ENCODE data around the gene ABCA12. TPM values are rescaled to one million over a fixed set of nuclear protein-coding genes. Genes with fewer than 3 reads are reported as not detected.
A peak's percentile ranks its signal among the peaks of the same experiment; 100 is the strongest.

ABCA12 gene
- total RNA-seq, 6 experiments from 2014 or later, result 0.05 to 0.38 (median 0.08) TPM; not detected in 1

- TF ChIP-seq CTCF (IDR thresholded peaks at IDR 0.05), result no peak
- Mint-ChIP-seq H3K4me3 (no peak overlapping the region), H3K36me3 (ENCODE audit: low read depth) (no peaks in the 10 kb centered on the region), H3K9me3 (no peaks in the 10 kb centered on the region), H3K27me3 (ENCODE audit: insufficient read depth) (peaks cover 7% of the 10 kb centered on the region; the same call in 1 of the 2 replicates), H3K27ac (no peak overlapping the region), H3K4me1 (ENCODE audit: low read depth) (peaks cover 6% of the 10 kb centered on the region; the same call in 1 of the 2 replicates)
- no peak for DNase-seq
Measured at GRCh38 chr2:215071676-215072075, 66.8 kb downstream of the ABCA12 start.

- H3K27me3 Mint-ChIP-seq (ENCODE audit: insufficient read depth), result peaks cover 4% of the 10 kb centered on the region; the same call in 1 of the 2 replicates
- no peaks in the 10 kb centered on the region for H3K9me3 Mint-ChIP-seq
- DNase-seq, result no peak
- H3K4me3 Mint-ChIP-seq, result peak overlapping the region; percentile 25; the same call in 1 of the 2 replicates
- H3K27ac Mint-ChIP-seq, result peak overlapping the region; percentile 5; the same call in 1 of the 2 replicates
- H3K36me3 Mint-ChIP-seq (ENCODE audit: low read depth), result no peaks in the 10 kb centered on the region
- no peak for TF ChIP-seq CTCF (IDR thresholded peaks at IDR 0.05)
- peaks cover 6% of the 10 kb centered on the region; the same call in 1 of the 2 replicates for H3K4me1 Mint-ChIP-seq (ENCODE audit: low read depth)
Measured at GRCh38 chr2:215068399-215068798, 70.0 kb downstream of the ABCA12 start.

- peaks cover 4% of the 10 kb centered on the region; the same call in 1 of the 2 replicates for H3K27me3 Mint-ChIP-seq (ENCODE audit: insufficient read depth)
- peaks cover 6% of the 10 kb centered on the region; the same call in 1 of the 2 replicates for H3K4me1 Mint-ChIP-seq (ENCODE audit: low read depth)
- H3K27ac Mint-ChIP-seq, result no peak overlapping the region
- no peaks in the 10 kb centered on the region for H3K36me3 Mint-ChIP-seq (ENCODE audit: low read depth)
- no peak for TF ChIP-seq CTCF (IDR thresholded peaks at IDR 0.05)
- H3K4me3 Mint-ChIP-seq, result no peak overlapping the region
- no peaks in the 10 kb centered on the region for H3K9me3 Mint-ChIP-seq
- no peak for DNase-seq
Measured at GRCh38 chr2:215066124-215066523, 72.3 kb downstream of the ABCA12 start.

GRCh38 chr2:215063526-215063925, 74.9 kb downstream of the ABCA12 start:
- Mint-ChIP-seq H3K27me3 (ENCODE audit: insufficient read depth) (0 out of 2 replicates have a peak, but pooled peaks cover under 1% of the 10 kb centered on the region), H3K4me3 (no peak overlapping the region), H3K9me3 (no peaks in the 10 kb centered on the region), H3K36me3 (ENCODE audit: low read depth) (no peaks in the 10 kb centered on the region), H3K4me1 (ENCODE audit: low read depth) (peaks cover 3% of the 10 kb centered on the region; the same call in 1 of the 2 replicates), H3K27ac (no peak overlapping the region)
- no peak for DNase-seq
- TF ChIP-seq CTCF (IDR thresholded peaks at IDR 0.05), result no peak

- Mint-ChIP-seq H3K4me1 (ENCODE audit: low read depth) (no peaks in the 10 kb centered on the region), H3K4me3 (no peak overlapping the region), H3K27me3 (ENCODE audit: insufficient read depth) (no peaks in the 10 kb centered on the region), H3K36me3 (ENCODE audit: low read depth) (no peaks in the 10 kb centered on the region), H3K27ac (no peak overlapping the region), H3K9me3 (no peaks in the 10 kb centered on the region)
- TF ChIP-seq CTCF (IDR thresholded peaks at IDR 0.05), result no peak
- no peak for DNase-seq
Measured at GRCh38 chr2:215060861-215061536, 77.4 kb downstream of the ABCA12 start.

All from HFFc6 (cell line).